Sigmoid colon (tissue), 4 donors: Measurements from ENCODE around the gene SH2D2A.

Experiments
- CTCF ChIP-seq, 4 experiments: fragments of 450-650 bp in 3 of 4; fragments of 200-600 bp in 1 of 4; IDR thresholded peaks; one replicate each; pipeline ENCODE4 v1.5.1; 2016 to 2019; ENCODE audit warnings: antibody characterized with exemption in 4 of 4, mild to moderate bottlenecking in 3 of 4, moderate library complexity in 2 of 4
- POLR2A ChIP-seq, 2 donors: fragments of 450-650 bp; IDR thresholded peaks; one replicate each; pipeline ENCODE4 v1.6.1; 2016; ENCODE audit warnings: antibody characterized with exemption in 2 of 2, mild to moderate bottlenecking in 2 of 2, moderate library complexity in 2 of 2
- POLR2AphosphoS5 ChIP-seq, 4 donors: sonication (generic); formaldehyde crosslinking; IDR thresholded peaks; one replicate each; pipeline ENCODE4 v1.6.1; 2017; ENCODE audit warnings: antibody characterized with exemption in 4 of 4

GRCh38 chr1:156836892-156837291 lies 20.2 kb upstream of the SH2D2A start:
- TF ChIP-seq CTCF (IDR thresholded peaks at IDR 0.05) (no peak), POLR2A (IDR thresholded peaks at IDR 0.05) (no peak), POLR2AphosphoS5 (IDR thresholded peaks at IDR 0.05) (no peak)
